NCI-H1694 (cell line): ENCODE data around the gene TRIM14.
"Not testable (repeated sequence)": the region's sequence is repeated elsewhere in the genome, so short reads cannot be mapped to it uniquely, and the experiment has no call there.

Experiments used
- DNase-seq: peaks from one replicate; lab custom pipeline; 2025; lab: John Stamatoyannopoulos, UW

Gene TRIM14

DNA sequence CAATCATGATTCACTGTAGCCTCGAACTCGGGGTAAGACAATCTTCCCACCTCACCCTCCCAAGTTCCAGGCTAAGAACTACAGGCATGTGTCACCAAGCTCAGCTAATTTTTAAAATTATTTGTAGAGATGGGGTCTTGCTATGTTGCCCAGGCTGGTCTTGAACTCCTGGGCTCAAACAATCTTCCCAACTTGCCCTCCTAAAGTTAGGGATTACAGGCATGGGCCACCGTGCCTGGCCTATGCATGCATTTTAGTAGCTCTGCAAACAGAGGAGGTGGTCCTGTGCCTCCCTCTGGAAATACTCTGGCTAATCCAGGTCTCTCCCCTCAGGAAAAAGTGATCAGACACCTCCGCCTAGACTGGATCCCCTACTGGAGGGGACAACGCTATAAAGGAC lies 21.5 kb upstream of the TRIM14 start:
- no peak for DNase-seq

DNA sequence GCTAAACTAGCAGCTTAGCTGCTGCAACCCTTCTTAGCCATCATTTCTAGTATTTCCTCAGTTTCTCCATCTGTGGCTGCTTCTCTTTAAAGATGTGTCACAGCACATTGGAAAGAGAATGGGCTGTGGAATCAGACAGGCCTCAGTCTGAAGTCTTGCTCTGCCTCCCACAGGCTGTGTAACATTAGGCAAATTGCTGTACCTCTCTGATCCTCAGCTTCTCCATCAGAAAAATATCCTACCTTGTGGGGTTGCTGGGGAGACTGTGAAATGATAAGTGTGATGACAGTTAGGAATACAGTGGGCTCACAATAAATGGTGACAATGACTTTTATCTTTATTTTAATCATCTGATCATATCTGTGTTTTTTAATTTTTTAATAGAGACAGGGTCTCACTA lies 17.5 kb upstream of the TRIM14 start:
- DNase-seq: no peak

DNA sequence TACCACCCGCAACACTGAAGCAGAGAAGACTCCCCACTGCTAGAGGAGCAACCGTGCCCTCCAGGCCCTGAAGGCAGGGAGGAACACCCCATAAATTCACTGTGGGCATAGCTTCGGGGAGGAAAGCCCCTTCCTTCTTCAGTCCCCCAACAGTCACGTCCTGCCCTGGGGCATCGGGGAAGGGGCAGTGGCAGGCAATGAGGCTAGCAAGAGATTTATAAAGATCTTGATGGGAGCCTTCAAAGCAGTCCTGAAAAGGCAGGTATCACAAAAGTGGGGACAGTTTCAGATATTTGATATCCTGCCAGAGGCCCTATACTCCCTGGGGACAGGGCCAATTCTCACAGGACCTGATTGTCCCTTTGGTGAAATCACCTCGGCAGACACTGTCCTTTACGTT lies 16.9 kb upstream of the TRIM14 start:
- no peak for DNase-seq

GRCh38 chr9:98135558-98135934 lies 16.5 kb upstream of the TRIM14 start:
- DNase-seq: no peak

DNA sequence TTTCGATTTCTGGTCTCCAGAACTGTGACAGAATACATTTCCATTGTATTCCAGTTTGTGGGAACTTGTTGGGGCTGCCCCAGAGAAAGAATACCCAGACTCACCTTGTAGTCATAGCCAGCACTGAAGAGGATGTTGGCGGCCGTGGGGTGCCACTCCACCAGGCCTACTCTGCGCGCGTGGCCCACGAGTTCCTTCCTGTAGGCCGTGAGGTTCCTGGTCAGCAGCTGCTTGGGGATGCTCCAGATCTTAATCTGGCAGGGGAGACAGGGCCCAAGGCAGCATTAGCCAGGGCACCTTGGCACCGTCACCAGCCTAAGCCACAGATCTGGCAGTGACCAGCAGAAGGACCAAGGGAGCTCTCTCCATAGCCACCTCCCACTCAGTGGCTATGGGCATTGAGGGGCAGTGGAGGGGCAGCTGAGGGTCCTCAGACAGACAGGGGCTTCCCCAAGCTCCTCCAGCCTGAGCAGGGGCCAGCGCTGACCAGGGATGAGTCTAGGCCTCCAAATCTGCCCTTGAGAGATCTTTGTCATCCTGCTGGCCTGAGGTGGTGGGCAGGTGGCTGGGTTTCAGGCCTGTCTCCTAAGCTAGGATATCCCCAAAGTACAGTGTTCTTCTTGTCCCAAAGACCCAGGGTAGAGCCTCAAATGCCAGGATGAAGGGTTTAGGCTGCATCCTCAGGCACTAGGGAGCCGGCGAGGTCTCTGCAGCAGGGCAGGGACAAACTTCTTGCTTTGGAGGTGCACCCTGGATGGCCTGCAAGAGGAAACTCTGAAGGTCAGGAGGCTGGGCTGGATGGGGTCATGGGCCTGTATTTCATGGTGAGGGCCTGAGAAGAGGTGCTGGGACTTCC lies 15.9 kb upstream of the TRIM14 start:
- DNase-seq: no peak

GRCh38 chr9:98132806-98133631 lies 14.0 kb upstream of the TRIM14 start:
- DNase-seq: no peak

DNA sequence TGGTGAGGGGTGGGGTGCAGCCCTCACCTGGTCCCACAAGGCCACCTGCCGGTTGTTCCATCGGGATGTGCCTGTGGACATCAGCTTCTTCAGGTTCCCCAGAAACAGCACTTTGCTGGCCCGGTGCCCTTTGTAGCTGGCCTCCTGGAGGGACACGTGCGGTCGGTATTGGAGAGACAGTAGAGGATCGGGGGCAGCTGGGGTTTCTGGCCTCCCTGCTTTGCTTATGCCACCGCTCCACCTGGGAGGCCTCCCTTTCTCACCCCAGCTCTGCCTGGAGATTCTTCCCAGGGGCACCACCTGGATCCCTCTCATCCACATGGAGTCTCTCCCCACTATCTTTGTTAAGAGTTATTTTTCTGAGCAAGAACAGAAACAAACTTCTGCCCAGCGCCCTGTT lies 13.1 kb upstream of the TRIM14 start:
- DNase-seq: no peak

DNA sequence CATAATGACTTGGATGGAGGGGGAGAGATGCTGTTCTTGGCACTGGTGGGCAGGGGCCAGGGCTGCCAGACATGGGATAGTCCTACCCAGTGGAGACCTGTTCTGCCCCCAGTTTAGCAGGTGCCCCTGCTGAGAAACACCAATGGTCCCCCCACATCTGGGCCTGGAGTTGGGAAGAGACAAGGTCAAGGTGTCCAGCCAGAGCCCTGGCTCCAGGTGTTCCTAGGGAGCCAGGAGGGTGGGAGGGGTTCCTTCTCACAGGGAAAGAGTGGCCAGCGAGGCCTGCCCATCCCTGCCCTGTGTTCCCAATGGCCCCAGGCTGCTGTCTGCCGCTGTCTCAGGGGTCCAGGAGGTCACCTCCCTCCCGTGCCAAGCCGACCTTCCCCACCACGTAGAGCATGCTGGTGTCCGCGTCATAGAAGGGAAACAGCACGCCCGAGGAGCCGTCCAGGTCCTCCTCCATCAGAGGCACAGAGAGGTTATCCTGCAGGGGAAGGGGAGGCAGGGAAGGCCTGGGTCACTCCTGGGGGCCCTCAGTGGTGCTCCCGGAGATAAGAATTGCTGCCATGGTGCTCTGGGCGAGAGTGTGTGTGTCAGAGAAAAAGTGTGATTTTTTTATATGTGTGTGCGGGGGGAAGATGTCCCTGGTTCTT lies 11.7 kb upstream of the TRIM14 start:
- no peak for DNase-seq

- DNase-seq: not testable (repeated sequence)
These were observed 11.0 kb upstream of the TRIM14 start for GRCh38 chr9:98130060-98130459.

GRCh38 chr9:98129451-98129881 lies 10.4 kb upstream of the TRIM14 start:
- DNase-seq: no peak

- DNase-seq: no peak
These were observed 9.3 kb upstream of the TRIM14 start for GRCh38 chr9:98128316-98128715.

GRCh38 chr9:98127226-98127625 lies 8.2 kb upstream of the TRIM14 start:
- DNase-seq: no peak

GRCh38 chr9:98124637-98125426 lies 5.8 kb upstream of the TRIM14 start:
- no peak for DNase-seq

GRCh38 chr9:98124091-98124490 lies 5.1 kb upstream of the TRIM14 start:
- DNase-seq: not testable (repeated sequence)

DNA sequence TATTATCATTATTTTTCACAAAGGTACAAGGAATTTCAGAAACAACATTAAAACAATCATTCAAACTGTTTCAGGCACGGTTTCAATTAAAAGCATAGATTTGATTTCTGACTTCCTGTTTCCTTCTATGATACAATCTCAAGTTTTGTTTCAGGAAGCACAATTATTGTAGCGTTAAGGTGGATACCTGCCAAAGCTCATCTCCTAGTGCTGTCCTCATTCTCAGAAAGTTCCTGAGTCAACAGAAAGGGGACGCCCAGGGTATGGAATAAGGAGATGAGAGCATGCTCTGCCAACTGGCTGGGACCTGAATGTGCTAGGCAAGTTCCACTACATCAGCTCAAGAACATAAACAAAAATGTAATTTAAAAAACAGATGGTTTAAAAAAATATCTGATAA lies 2.0 kb upstream of the TRIM14 start:
- DNase-seq: no peak

GRCh38 chr9:98120476-98120875 lies 1.5 kb upstream of the TRIM14 start:
- DNase-seq: no peak

DNA sequence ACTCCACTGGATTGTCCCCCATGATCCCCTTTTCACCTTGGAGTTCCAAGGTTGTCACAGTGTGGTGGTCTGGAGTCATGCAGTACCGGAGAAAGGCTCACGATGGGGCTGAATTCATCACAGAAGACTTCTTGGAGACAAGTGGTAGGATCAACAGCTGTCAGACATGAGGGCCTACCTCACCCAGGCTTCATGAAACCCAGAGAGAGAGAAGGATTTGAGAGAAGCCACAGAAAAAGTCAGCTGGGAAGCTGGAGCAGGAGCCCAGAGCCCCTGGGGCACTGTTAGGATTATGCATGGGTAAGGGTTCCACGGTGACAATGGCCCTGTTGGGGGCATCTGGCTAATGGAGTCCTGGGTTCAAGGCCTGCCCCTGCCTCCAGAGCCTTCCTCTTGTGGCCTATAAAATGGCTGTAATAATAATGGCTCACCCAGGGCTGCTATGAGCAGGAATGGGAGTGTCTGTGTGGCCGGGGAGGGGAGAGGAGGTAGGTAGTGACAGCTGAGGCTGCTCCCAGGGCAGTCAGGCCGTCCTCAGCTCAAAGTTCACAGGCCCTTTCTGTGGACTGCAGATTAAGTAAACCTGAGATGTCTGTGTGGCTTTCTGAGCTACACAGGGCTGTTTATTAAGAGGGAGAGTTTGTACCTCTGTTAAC lies 910 bp downstream of the TRIM14 start:
- DNase-seq: no peak

DNA sequence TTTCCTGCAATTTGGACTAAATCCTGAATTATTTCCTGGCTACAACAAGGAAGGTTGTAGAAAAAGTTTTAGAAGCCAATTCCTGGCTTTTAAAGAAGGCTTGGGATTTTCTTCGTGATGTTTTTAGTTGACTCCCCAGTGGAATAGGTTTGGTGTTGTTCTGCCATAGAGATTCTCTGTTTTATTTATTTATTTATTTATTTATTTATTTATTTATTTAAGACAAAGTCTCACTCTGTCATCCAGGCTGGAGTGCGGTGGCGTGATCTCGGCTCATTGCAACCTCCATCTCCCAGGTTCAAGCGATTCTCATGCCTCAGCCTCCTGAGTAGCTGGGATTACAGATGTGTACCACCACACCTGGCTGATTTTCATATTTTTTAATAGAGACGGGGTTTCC lies 1.9 kb downstream of the TRIM14 start:
- DNase-seq: not testable (repeated sequence)

DNA sequence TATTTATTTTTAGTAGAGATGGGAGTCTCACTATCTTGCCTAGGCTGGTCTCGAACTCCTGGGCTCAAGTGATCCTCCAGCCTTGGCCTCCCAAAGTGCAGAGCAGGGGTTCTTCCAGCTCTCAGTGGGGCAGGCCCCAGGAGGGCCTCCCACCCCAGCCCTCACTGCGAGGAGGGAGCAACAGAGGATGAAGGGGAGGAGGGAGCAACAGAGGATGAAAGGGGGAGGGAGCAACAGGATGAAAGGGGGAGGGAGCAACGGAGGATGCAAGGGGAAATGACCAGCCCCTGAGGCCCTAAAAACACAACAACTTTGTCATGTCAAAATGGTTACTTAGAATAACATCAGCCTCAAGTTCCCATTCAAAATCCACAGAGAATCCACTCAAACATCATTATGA lies 10.0 kb downstream of the TRIM14 start:
- DNase-seq: no peak

DNA sequence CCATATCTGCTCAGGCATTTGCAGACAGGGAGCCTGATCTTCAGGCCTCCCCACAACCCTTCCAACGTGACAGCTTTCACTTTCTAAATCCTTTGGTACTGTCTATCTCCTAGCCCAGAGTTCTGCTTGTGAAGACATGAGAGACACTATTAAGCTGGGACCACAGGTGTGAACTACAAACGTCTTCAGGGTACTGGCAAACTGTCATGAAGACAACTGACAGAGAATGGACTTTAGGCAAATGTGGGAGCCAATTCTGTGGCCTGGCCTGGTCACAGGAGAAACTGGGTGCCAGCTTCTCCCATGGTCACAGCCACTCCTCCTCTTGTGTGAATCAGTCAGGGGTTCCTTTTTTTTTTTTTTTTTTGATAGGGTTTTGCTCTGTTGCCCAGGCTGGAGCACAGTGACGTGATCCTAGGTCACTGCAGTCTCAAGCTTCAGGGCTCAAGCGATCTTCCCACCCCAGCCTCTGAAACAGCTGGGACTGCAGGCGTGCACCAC lies 10.4 kb downstream of the TRIM14 start:
- DNase-seq: no peak

GRCh38 chr9:98107926-98108325 lies 11.1 kb downstream of the TRIM14 start:
- no peak for DNase-seq
